Endothelial cell of umbilical vein (primary cell): ENCODE data around the gene EPB41L4B. TPM values are rescaled to one million over a fixed set of nuclear protein-coding genes. Genes with fewer than 3 reads are reported as not detected.

Source experiments
- BruUV-seq: library from RNA; stranded (reverse); fragments of 400-500 nt; replicated peaks from 2 replicates; lab custom pipeline; 2021; lab: Mats Ljungman, UMichigan
- CTCF ChIA-PET: fragments of 300-600, 350-600 bp; sonication (Branson Sonifier 250); formaldehyde crosslinking; loops from one replicate; lab custom pipeline; 2021; ENCODE audit warnings: antibody characterized with exemption, inconsistent platforms; lab: Charles Lee
- POLR2A ChIA-PET: fragments of 300-600, 350-600 bp; sonication (Branson Sonifier 250); formaldehyde crosslinking; loops from one replicate; lab custom pipeline; 2021; ENCODE audit warnings: antibody characterized with exemption, inconsistent platforms; lab: Charles Lee
- DNase-seq: peaks from one replicate; pipeline ENCODE4 v3.0.0-alpha.2; 2011; ENCODE audit warnings: low read depth, low spot score
- FAIRE-seq: peaks from 2 replicates; lab custom pipeline; 2011; peaks lifted over from hg19 to GRCh38; lab: Jason Lieb, UNC
- H2AFZ ChIP-seq: 2 replicates; pipeline ENCODE4 v1.6.0; 2012; ENCODE audit warnings: low read depth, low read length, control low read depth, inconsistent platforms
- H3K27ac ChIP-seq: 2 replicates; pipeline ENCODE4 v1.5.1; 2011; ENCODE audit warnings: low read depth, mild to moderate bottlenecking, control low read depth, low read length, moderate library complexity; ENCODE audit not compliant: insufficient read depth
- H3K27me3 ChIP-seq, 2 experiments: 2 replicates each; pipeline versions ENCODE4 v1.6.0 to v1.6.1; 2011; ENCODE audit warnings: low read length in 2 of 2, mixed read lengths in 1 of 2; ENCODE audit not compliant: control insufficient read depth in 2 of 2, insufficient read depth in 2 of 2
- H3K36me3 ChIP-seq, 2 experiments: 2 replicates in 1 of 2; 3 replicates in 1 of 2; pipeline ENCODE4 v1.5.1; 2011; ENCODE audit warnings: low read length in 2 of 2, mild to moderate bottlenecking in 1 of 2, moderate library complexity in 1 of 2; ENCODE audit not compliant: control insufficient read depth in 2 of 2, insufficient read depth in 2 of 2; ENCODE audit errors: extremely low read depth in 1 of 2
- H3K4me1 ChIP-seq: 3 replicates; pipeline ENCODE4 v1.5.1; 2011; ENCODE audit warnings: mild to moderate bottlenecking, low read length; ENCODE audit not compliant: control insufficient read depth, insufficient read depth; ENCODE audit errors: extremely low read depth
- H3K4me2 ChIP-seq: 2 replicates; pipeline ENCODE4 v1.6.1; 2011; ENCODE audit warnings: low read length, control low read depth, mixed read lengths; ENCODE audit not compliant: insufficient read depth
- H3K4me3 ChIP-seq, 3 experiments: fragments of 200-600 bp in 1 of 3; sonication (generic), shearing (Covaris generic) in 1 of 3; replicated peaks in 1 of 3; 2 replicates each; pipeline ENCODE4 v1.5.1; 2011 to 2016; ENCODE audit warnings: control low read depth in 3 of 3, low read length in 3 of 3, mild to moderate bottlenecking in 2 of 3, inconsistent platforms in 1 of 3, low read depth in 1 of 3, moderate library complexity in 1 of 3; ENCODE audit not compliant: insufficient read depth in 1 of 3
- H3K79me2 ChIP-seq: 2 replicates; pipeline ENCODE4 v1.6.0; 2012; ENCODE audit warnings: low read length, inconsistent platforms; ENCODE audit not compliant: control insufficient read depth, insufficient read depth
- H3K9ac ChIP-seq: replicated peaks from 2 replicates; pipeline ENCODE3; 2011; ENCODE audit warnings: low read length, control low read depth; ENCODE audit not compliant: insufficient read depth; ENCODE audit errors: extremely low read depth
- H3K9me1 ChIP-seq: replicated peaks from 3 replicates; pipeline ENCODE4 v1.6.0; 2011; ENCODE audit warnings: mild to moderate bottlenecking, low read length; ENCODE audit not compliant: control insufficient read depth, insufficient read depth; ENCODE audit errors: extremely low read depth
- H3K9me3 ChIP-seq: replicated peaks from 2 replicates; pipeline ENCODE4 v1.5.1; 2012; ENCODE audit warnings: low read length, inconsistent platforms; ENCODE audit not compliant: control insufficient read depth, insufficient read depth
- H4K20me1 ChIP-seq: replicated peaks from 2 replicates; pipeline ENCODE3; 2011; ENCODE audit warnings: mild to moderate bottlenecking, low read length; ENCODE audit not compliant: control insufficient read depth, insufficient read depth; ENCODE audit errors: extremely low read depth
- EZH2 ChIP-seq: IDR thresholded peaks from 2 replicates; pipeline ENCODE4 v1.6.1; 2012; ENCODE audit warnings: borderline replicate concordance, low read depth, mild to moderate bottlenecking, moderate library complexity, low read length, inconsistent platforms; ENCODE audit not compliant: severe bottlenecking
- FOS ChIP-seq: IDR thresholded peaks from 2 replicates; pipeline ENCODE4 v1.6.1; 2011; ENCODE audit warnings: mild to moderate bottlenecking, low read length, moderate library complexity, borderline replicate concordance; ENCODE audit not compliant: insufficient read depth
- GATA2 ChIP-seq: IDR thresholded peaks from 2 replicates; pipeline ENCODE4 v1.7.0; 2011; ENCODE audit warnings: low read depth, mild to moderate bottlenecking, moderate library complexity, mixed read lengths, low read length; ENCODE audit not compliant: insufficient read length, insufficient read depth
- JUN ChIP-seq: IDR thresholded peaks from 2 replicates; pipeline ENCODE4 v1.6.1; 2011; ENCODE audit warnings: borderline replicate concordance, low read depth; ENCODE audit not compliant: insufficient read length, insufficient read depth
- MAX ChIP-seq: IDR thresholded peaks from 2 replicates; pipeline ENCODE4 v1.6.1; 2011; ENCODE audit not compliant: insufficient read depth, insufficient read length
- MYC ChIP-seq: IDR thresholded peaks from one replicate; pipeline ENCODE4 v1.6.1; 2011; ENCODE audit warnings: mild to moderate bottlenecking, low read depth, low read length
- POLR2A ChIP-seq: IDR thresholded peaks from 2 replicates; pipeline ENCODE4 v1.6.1; 2012; ENCODE audit warnings: low read depth, mild to moderate bottlenecking, control low read depth, low read length
- POLR2AphosphoS5 ChIP-seq: IDR thresholded peaks from 2 replicates; pipeline ENCODE4 v1.6.1; 2012; ENCODE audit warnings: low read depth, mild to moderate bottlenecking, control low read depth, low read length, moderate library complexity; ENCODE audit not compliant: insufficient read depth
- dilution Hi-C: fragments of 300-500 bp; cut with MboI; formaldehyde crosslinking; loops from one replicate; pipeline ENCODE4 v1.15.0; 2019; ENCODE audit warnings: low sequenced_read_pairs; ENCODE audit not compliant: extremely low pct_ligation_motif_present
- intact Hi-C: fragments of 100-400 bp; cut with micrococcal nuclease; formaldehyde crosslinking; loops from one replicate; pipeline ENCODE4 v1.10.0; 2022
- polyA plus RNA-seq, 4 experiments: library from polyadenylated mRNA; depleted of rRNA in 3 of 4; stranded (reverse) in 3 of 4; unstranded in 1 of 4; fragments of >200 nt; gene quantifications; 2 replicates each; pipeline versions ENCODE4 v1.2.1 to v1.2.3, GENCODE V29; 2011 to 2012; ENCODE audit warnings: missing spikeins in 1 of 4
- total RNA-seq: library from RNA; stranded (reverse); gene quantifications from 2 replicates; pipeline ENCODE4 v1.2.3, GENCODE V29; 2021
- TF ChIP-seq, protein P1 (sequence below), 2 donors: IDR thresholded peaks; 1 replicate in 1 of 2; 2 replicates in 1 of 2; pipeline ENCODE4 v1.5.1; 2011; ENCODE audit warnings: low read length in 2 of 2, mild to moderate bottlenecking in 2 of 2, moderate library complexity in 2 of 2, control low read depth in 1 of 2, inconsistent platforms in 1 of 2, low read depth in 1 of 2; ENCODE audit not compliant: insufficient read depth in 1 of 2; ENCODE audit errors: extremely low read depth in 1 of 2

Gene EPB41L4B
- total and polyA plus RNA-seq, 2 donors (not counting 3 experiments of a cell fraction or from before 2014, with no cell fraction given), result 0.10 to 0.15 TPM

DNA sequence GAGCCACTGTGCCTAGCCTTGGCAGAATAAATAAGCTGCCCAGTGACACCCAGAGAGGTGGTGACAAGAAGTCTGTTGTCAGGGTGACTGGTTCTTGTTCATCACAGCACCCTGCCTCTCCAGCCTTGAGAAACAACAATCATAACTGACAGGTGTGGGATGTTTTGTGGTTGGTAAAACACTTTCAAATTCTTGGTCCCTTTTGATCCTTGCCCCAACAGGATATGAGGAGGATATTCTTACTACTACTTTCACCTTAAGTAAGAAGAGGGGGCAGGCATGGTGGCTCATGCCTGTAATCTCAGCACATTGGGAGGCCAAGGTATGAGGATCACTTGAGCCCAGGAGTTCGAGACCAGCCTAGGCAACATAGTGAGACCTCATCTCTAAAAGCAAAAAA, 139.6 kb downstream of the EPB41L4B start:
- no TSS peak for BruUV-seq
- H3K9me1 ChIP-seq, result no peaks in the 10 kb centered on the region
- no peaks in the 10 kb centered on the region for H3K79me2 ChIP-seq
- H3K4me1 ChIP-seq, result no peaks in the 10 kb centered on the region
- POLR2A ChIA-PET, result no interaction called here
- FAIRE-seq (no peak), DNase-seq (no peak)
- H3K27me3 ChIP-seq, result peaks cover 3% of the 10 kb centered on the region in 2 experiments
- no peak overlapping the region for H2AFZ ChIP-seq
- dilution Hi-C loops, result no loop called here
- no peaks in the 10 kb centered on the region for H3K36me3 ChIP-seq
- H3K4me3 ChIP-seq, result no peak overlapping the region
- H3K9ac ChIP-seq, result no peak overlapping the region
- no peak overlapping the region for H3K27ac ChIP-seq
- intact Hi-C loops, result loop anchor here (5.0 kb wide), 1 partner anchor 71 kb away; no protein-coding TSS in a partner anchor
- TF ChIP-seq MAX, result no peak
- no peak for TF ChIP-seq MYC
- TF ChIP-seq GATA2, result no peak
- TF ChIP-seq, protein P1, sequence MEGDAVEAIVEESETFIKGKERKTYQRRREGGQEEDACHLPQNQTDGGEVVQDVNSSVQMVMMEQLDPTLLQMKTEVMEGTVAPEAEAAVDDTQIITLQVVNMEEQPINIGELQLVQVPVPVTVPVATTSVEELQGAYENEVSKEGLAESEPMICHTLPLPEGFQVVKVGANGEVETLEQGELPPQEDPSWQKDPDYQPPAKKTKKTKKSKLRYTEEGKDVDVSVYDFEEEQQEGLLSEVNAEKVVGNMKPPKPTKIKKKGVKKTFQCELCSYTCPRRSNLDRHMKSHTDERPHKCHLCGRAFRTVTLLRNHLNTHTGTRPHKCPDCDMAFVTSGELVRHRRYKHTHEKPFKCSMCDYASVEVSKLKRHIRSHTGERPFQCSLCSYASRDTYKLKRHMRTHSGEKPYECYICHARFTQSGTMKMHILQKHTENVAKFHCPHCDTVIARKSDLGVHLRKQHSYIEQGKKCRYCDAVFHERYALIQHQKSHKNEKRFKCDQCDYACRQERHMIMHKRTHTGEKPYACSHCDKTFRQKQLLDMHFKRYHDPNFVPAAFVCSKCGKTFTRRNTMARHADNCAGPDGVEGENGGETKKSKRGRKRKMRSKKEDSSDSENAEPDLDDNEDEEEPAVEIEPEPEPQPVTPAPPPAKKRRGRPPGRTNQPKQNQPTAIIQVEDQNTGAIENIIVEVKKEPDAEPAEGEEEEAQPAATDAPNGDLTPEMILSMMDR (IDR thresholded peaks at IDR 0.05; ENCODE audit: extremely low read depth in 1 of 2, insufficient read depth in 1 of 2, low read depth in 1 of 2, low read length in 2 of 2), result no peak
- no peak for TF ChIP-seq FOS
- TF ChIP-seq JUN, result no peak
- no peak for TF ChIP-seq POLR2A
- TF ChIP-seq EZH2, result no peak
- no peak for TF ChIP-seq POLR2AphosphoS5
- CTCF ChIA-PET, result interaction anchor here (1.0 to 3.2 kb wide), 2 partner anchors 11 to 15 kb away, joined by 4 to 18 read pairs; no protein-coding TSS in a partner anchor
- no peaks in the 10 kb centered on the region for H4K20me1 ChIP-seq
- H3K4me2 ChIP-seq, result no peak overlapping the region
- H3K9me3 ChIP-seq, result no peaks in the 10 kb centered on the region
